ELF-1 (cell line): ENCODE measurements around the gene TSPYL2.

ENCODE experiments used
- DNase-seq: peaks from one replicate; pipeline ENCODE4 v3.0.0-alpha.2; 2016; ENCODE audit warnings: low read depth, low spot score

TSPYL2 gene

GRCh38 chrX:53080628-53081580, 1.3 kb upstream of the TSPYL2 start:
- no peak for DNase-seq

GRCh38 chrX:53082773-53083616, 828 bp downstream of the TSPYL2 start:
- DNase-seq: no peak

GRCh38 chrX:53084043-53084570, 1.9 kb downstream of the TSPYL2 start:
- no peak for DNase-seq

GRCh38 chrX:53084863-53085262, 2.7 kb downstream of the TSPYL2 start:
- DNase-seq: no peak

GRCh38 chrX:53085661-53086229, 3.6 kb downstream of the TSPYL2 start:
- no peak for DNase-seq

- no peak for DNase-seq
Observed at GRCh38 chrX:53086464-53086863, 4.3 kb downstream of the TSPYL2 start.

- DNase-seq: no peak
Observed at GRCh38 chrX:53087388-53087831, 5.2 kb downstream of the TSPYL2 start.

- DNase-seq: peak; percentile 96
Observed at GRCh38 chrX:53088136-53088974, 6.2 kb downstream of the TSPYL2 start.

- peak; percentile 72 for DNase-seq
Observed at GRCh38 chrX:53089224-53089842, 7.2 kb downstream of the TSPYL2 start.

- no peak for DNase-seq
Observed at GRCh38 chrX:53089925-53090324, 7.8 kb downstream of the TSPYL2 start.

- no peak for DNase-seq
Observed at GRCh38 chrX:53091354-53091753, 9.2 kb downstream of the TSPYL2 start.

- DNase-seq: peak; percentile 96
Observed at GRCh38 chrX:53093177-53093655, 11.0 kb downstream of the TSPYL2 start.

GRCh38 chrX:53093748-53094581, 11.8 kb downstream of the TSPYL2 start, which contains the start of gene KANTR:
Gene KANTR (plus strand): TSS chrX:53094142. CDS start chrX:53124273, 30,131 bp downstream.
- peak; percentile 99 for DNase-seq

- DNase-seq: no peak
Observed at GRCh38 chrX:53094582-53094905, 12.4 kb downstream of the TSPYL2 start.

- DNase-seq: peak; percentile 64
Observed at GRCh38 chrX:53095796-53096195, 13.6 kb downstream of the TSPYL2 start.

GRCh38 chrX:53114864-53115549, 32.8 kb downstream of the TSPYL2 start:
- DNase-seq: no peak

GRCh38 chrX:53115550-53115874, 33.3 kb downstream of the TSPYL2 start:
- DNase-seq: no peak

- no peak for DNase-seq
Observed at GRCh38 chrX:53116101-53116500, 33.9 kb downstream of the TSPYL2 start.

GRCh38 chrX:53122013-53122412, 39.8 kb downstream of the TSPYL2 start:
- DNase-seq: no peak
